NOMO-1 treated with dmso at 0.1 percent for 144 hours (cell line): ENCODE data around the gene KIAA1549.

Experiments used
- DNase-seq: peaks from one replicate; lab custom pipeline; 2025; ENCODE audit not compliant: unreplicated experiment; lab: John Stamatoyannopoulos, UW

The KIAA1549 gene

DNA sequence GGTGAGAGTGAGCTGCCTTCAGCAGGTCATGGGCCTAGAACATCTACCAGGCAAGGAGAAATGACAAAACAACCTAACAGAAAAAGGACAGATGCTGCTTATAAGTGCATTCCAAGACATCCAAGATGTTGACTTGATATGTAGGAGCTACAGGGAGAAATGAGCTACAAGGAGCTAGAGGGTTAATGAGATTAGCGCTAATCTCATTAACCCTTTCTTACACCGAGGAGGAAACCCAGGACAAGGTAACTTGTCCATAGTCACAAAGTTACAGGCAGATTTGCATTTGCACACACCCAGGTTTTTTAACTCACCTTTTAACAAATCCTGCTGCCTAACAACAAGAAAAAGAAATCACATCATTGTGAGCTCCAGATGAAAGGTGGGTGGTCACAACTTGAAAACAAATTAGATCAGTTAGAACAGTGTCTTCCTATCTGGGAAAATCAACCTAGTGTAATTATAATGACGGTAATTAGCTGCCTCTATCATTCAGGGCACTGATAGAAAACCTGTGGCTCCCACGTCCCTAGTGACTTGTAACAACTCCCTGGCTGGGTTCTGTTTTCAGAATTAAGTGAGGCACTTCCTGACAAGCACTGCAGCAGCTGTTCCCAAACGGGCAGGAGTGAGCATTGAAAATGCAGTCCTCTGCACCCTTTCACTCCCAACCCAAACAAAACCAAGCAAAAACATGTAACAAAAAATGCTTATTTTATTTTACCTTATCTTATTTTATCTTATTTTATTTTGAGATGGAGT is 5.7 kb downstream of the KIAA1549 start:
- DNase-seq = no peak

GRCh38 chr7:138974675-138975292 is 6.4 kb downstream of the KIAA1549 start:
- no peak for DNase-seq

DNA sequence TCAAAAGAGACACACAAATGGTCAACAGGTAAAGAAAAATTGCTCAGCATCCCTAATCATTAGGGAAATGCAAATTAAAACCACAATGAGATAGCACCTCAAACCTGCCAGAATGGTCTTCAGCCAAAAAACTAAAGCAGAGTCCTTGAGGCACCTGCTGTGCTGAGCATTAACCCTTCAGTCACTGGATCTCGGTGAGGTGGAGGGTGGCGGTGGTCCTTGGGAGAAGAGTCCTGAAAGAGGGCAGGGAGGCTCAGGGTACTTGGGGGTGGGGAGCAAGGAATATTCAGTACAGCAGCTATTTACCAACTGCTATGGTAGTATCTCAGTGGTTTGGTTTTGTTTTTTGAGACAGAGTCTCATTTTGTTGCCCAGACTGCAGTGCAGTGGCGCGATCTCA is 7.1 kb downstream of the KIAA1549 start:
- DNase-seq = no peak

DNA sequence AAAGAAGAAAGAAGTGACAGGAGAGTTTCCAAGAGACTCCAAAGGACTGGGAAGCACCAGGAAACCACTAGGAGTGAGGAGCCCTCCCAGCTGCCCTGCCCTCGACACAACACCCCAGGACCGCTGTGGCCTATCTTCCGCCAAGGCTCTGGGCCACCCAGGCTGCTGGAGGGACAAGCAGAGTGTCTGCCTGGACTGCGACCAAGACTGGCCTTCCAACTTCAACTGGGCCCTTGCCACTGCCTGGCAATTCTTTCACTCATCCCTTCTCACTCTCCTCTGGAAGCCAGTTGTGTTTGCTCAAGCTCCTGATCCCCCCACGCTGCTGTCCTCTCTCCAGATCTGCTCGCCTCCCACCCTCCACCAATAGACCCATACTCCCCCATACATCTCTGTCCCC is 10.2 kb downstream of the KIAA1549 start:
- no peak for DNase-seq

GRCh38 chr7:138970446-138970845 is 10.7 kb downstream of the KIAA1549 start:
- DNase-seq = no peak

DNA sequence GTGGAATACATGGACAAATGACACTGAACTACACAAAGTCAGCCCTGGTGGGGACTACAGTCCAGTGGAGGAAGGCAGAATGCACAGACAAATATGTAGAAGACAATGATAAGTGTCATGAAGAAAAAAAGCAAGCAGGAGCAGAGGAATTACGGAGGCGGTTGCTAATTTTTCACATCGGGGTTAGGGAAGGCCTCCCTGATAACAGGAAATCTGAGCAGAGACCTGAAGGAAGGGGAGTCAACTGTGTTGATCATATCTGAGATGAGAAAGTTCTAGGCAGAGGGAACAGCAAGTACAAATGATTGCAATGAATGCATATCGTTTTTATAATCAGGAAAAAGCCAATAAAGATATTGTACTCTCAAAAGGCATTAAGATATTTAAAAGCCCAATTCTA is 14.0 kb downstream of the KIAA1549 start:
- no peak for DNase-seq

DNA sequence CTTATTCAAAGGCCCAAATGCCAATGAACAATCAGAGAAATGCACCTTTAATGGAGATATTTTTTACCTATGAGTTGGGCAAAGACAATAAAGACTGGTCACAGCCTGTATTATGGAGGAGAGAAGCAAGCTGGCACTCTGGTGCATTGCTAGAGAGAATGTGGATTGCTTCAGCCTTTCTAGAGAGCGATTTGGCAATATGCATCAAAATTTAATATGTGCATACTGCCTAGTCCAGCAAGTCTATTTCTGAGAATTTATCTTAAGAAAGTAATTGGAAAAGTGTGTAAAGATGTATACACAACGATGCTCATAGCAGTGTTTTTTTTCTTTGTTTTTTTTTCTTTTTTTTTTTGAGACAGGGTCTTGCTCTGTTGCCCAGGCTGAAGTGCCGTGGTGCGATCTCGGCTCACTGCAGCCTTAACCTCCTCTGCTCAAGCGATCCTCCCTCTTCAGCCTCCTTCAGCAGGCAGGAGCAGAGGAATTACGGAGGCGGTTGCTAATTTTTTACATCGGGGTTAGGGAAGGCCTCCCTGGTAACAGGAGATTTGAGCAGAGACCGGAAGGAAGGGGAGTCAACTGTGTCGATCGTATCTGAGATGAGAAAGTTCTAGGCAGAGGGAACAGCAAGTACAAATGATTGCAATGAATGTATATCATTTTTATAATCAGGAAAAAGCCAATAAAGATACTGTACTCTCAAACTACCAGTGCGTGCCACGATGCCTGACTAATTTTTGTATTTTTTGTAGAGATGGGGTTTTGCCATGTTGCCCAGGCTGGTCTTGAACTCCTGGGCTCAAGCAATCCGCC is 16.4 kb downstream of the KIAA1549 start:
- no peak for DNase-seq

DNA sequence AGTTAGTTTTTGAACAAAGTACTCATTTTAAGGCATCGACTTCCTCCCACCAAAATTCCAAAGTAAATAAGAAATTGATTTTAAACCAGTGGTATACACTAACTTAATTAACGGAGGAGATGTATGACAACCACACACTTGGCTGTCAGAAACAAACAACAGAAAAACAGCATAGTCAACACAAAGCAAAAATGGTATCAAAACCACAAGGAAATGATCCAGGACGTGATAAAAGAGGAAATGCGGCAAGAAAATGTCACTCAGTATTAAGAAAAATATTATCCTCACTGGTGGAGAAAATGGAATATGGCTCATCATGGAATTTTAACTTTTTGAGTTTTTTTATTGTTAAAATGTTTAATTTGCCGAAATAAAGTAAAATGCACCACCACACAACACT is 17.5 kb downstream of the KIAA1549 start:
- no peak for DNase-seq

DNA sequence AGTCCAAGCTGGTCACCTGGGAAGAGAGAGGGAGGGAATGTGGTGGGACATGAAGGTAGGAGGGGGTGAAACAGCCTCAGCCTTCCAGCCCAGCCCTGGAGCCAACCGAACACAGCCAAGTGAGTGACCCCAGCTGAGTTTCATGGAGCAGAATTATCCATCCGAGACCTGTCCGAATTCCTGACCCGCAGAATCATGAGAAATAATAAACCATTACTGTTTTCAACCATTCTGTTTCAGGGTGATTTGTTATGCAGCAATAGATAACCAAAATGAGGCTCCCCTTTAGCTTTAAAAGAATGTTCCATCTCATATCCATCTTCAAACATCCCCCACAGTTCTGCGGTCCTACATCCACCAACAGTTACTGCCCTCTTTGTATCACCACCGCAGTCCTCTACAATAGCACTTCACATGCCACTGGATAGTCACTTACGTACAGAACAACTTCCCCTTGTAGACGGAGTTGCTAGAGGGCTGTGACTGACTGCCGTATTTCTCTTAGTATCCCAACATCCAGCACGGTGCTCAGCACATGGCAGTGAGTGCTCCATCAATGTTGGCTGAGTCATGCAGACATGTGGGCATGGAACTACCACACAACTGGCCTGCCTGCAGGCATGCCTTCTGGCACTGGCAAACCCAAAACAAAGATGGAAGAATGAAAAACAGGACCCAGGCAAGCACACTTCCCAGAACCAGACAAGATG is 18.5 kb downstream of the KIAA1549 start:
- no peak for DNase-seq

- DNase-seq = no peak
Measured at GRCh38 chr7:138961159-138961558, 20.0 kb downstream of the KIAA1549 start.

GRCh38 chr7:138958391-138958956 is 22.7 kb downstream of the KIAA1549 start:
- DNase-seq = no peak

DNA sequence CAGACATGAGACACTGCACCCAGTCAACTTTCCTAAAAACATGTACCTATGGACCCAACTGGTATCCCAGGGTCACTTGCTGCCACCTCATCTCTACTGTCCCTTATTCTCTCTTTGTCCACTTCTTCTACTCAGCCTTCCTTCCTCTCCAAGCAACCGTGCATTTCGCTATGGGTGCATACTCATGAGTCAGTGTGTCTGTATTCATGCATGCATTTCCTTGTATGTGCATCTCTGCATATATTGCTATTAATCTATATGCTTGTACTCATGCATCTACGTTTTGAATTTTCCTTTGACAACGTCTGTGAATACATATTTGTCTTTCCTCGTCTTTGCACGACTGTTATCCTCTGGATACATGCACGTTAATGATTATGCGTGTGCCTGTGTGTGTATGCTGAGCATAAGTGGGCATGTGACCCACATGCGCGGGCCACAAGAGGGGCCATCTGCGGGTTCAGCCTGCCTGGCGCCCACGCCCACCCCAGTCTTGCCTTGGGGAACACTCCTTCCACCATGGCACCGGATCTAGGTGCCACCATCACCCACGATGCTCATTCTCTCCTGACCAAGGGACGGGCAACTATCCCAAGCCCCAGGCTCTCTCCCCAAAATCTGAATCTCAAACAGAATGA is 23.3 kb downstream of the KIAA1549 start:
- DNase-seq = no peak

DNA sequence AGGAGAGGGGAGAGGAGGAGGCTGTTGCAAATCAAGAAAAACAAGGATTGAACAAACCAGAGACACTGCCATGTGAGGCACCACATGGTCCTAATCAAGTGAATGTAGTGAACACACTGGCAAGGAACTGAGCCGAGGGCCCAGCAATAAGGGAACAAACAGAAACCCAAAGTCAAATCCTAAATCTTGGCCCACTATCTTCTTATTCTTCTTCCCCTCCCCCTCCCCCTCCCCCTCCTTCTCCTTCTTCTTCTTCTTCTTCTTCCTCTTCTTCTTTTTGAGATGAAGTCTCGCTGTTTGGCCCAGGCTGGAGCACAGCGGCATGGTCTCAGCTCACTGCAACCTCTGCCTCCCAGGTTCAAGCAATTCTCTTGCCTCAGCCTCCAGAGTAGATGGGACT is 24.0 kb downstream of the KIAA1549 start:
- no peak for DNase-seq

DNA sequence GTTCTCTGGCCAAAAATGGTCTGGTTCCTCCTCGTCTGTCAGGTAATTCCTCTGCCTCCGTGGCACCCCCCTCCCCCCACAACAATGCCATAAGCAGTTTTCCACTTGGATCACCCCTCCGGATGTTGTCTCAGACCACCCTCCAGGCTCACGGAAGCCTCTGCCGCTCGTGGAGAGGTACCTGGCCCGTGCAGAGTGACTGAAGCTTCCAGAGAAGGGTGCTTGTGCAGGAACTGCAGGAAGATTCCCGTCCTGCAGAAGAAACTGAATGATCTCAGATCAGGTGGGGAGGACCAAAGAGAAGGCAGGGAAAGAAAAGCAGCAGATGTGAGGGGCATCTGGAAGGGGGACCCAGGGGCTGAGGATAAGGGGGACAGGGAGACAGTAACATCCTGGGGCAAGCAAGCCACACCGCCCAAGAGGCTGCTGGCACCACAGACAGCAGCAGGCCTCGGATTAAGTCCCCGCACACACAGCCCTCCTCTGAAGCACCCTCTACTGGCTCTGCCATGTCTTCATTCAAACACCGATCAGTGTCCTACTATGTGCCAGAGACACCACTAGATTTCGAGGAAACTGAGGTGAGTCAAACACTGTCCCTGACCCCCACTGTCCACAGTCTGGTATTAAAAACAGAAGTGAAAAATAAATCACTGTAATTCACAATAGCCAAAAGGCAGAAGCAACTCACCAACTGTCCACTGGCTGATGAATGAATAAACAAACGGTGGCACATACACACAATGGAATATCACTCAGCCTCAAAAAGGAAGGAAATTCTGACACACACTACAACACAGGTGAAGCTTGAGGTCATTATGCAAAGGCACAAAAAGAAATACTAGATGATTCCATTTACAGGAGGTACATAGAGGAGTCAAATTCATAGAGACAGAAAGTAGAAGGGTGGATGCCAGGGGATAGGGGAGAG is 26.4 kb downstream of the KIAA1549 start:
- no peak for DNase-seq

- no peak for DNase-seq
Measured at GRCh38 chr7:138952791-138953190, 28.4 kb downstream of the KIAA1549 start.

DNA sequence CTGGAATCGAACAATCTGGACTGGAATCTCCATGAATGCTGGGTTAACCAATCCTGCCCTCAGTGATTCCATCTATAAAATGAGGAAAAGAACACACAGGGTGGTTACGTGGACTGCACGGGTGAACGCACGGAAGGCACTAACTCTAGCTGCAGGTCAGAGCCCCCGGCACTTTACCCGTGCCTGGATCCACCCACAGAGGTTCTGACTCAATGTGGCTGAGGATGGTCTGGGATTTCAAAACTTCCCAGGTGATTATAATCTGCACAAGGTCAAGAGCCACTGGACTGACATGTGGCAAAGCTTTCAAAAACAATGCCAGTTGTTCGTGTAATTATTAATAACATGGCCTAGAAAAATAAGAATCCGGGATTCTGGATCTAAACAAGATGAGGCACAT is 29.2 kb downstream of the KIAA1549 start:
- DNase-seq = no peak

- DNase-seq = no peak
Measured at GRCh38 chr7:138949421-138950088, 31.6 kb downstream of the KIAA1549 start.

- no peak for DNase-seq
Measured at GRCh38 chr7:138948403-138948802, 32.8 kb downstream of the KIAA1549 start.

DNA sequence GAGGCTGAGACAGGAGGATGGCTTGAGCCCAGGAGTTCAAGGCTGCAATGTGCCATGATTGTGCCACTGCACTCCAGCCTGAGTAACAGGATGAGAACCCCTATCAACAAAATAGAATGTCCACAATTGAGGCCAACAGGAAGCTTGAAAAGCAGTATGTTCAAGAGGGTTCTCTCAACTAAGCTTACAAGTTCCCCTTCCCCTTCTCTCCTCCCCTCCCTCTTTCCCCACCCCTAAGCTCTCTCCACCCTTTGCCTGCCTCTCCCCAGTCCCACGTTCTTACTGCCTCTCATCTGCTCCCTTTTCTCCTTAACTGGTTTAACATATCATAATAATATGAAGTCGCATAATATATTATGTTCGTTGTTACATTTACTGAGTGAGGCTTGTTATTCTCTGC is 35.4 kb downstream of the KIAA1549 start:
- no peak for DNase-seq
